ENCODE results near the gene SYNJ2.
"Not testable (repeated sequence)": the region's sequence is repeated elsewhere in the genome, so short reads cannot be mapped to it uniquely, and the experiment has no call there.

Gene SYNJ2

DNA sequence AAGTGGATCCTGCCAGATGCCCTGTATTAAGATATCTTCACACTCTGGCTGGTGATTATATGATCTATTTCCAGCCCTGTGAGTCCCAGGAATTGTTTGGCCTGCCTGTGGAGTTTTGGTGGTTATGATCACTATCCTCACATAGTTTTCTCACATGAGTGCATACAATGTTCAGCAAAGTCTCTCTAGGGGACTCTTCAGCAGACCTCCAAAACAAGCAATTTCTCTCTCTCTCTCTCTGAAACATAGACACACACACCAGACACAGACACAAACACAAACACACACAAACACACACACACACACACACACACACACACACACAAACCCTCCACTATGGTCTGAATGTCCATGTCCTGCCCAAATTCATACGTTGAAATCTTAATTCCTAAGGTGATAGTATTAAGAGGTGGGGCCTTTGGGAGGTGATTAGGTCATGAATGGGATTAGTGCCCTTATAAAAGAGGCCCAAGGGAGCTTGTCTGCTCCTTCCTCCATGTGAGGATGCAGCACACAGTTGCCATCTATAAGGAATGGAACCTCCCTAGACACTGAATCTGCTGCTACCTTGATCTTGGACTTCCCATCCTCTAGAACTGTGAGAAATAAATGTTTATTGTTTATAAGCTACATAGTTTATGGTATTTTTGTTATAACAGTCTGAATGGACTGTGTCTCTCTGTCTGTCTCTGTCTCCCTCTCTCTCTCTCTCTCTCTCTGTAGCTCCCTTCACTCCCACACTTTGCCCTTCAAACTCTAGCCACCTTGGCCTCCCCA lies 22.0 kb upstream of the SYNJ2 start:
- DNase-seq, result no peak

GRCh38 chr6:157961153-157961831 lies 20.4 kb upstream of the SYNJ2 start:
- no peak for DNase-seq

- no peak for DNase-seq
Observed at GRCh38 chr6:157961832-157962575, 19.7 kb upstream of the SYNJ2 start.

GRCh38 chr6:157962601-157963302 lies 18.9 kb upstream of the SYNJ2 start:
- DNase-seq, result no peak

DNA sequence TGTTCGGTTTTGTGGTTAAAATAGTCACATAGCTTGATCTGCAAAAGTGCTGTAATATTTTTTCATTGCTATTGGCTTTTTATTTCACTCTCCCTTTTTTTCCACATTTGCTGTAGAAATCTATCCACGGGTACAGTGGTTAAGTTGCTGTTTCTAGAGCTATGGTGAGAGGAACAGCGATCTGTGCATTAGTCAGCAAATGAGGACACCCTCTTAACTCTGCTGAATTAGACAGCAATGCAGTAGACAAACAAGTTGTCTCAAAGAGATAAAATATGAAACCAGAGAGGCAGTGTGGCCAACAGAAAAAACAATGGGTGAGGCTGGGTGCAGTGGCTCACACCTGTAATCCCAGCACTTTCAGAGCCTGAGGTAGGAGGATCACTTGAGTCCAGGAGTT lies 17.6 kb upstream of the SYNJ2 start:
- no peak for DNase-seq

- DNase-seq, result no peak
Observed at GRCh38 chr6:157965387-157965786, 16.3 kb upstream of the SYNJ2 start.

DNA sequence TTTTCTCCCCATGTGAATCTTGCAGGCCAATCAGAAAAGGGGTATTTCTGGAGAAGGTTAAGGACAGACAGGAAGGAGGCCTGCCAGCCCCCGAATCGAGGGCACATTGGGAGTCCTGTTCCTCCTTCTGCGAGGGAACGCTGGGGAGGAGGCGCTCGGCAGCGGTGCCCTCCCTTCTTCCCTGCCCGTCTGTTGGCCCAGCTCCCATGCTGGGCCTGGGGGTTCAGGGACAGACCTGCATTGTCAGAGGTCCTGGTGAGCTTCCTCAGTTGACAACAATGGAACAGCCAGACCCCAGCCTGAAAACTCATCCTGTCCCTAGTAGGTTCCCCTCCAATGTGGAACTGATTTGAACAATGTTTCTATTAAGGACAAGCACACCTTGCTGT lies 15.1 kb upstream of the SYNJ2 start:
- DNase-seq, result no peak

GRCh38 chr6:157967020-157967419 lies 14.6 kb upstream of the SYNJ2 start:
- DNase-seq, result no peak

GRCh38 chr6:157967486-157967885 lies 14.2 kb upstream of the SYNJ2 start:
- no peak for DNase-seq

- not testable (repeated sequence) for DNase-seq
Observed at GRCh38 chr6:157972177-157972576, 9.5 kb upstream of the SYNJ2 start.

DNA sequence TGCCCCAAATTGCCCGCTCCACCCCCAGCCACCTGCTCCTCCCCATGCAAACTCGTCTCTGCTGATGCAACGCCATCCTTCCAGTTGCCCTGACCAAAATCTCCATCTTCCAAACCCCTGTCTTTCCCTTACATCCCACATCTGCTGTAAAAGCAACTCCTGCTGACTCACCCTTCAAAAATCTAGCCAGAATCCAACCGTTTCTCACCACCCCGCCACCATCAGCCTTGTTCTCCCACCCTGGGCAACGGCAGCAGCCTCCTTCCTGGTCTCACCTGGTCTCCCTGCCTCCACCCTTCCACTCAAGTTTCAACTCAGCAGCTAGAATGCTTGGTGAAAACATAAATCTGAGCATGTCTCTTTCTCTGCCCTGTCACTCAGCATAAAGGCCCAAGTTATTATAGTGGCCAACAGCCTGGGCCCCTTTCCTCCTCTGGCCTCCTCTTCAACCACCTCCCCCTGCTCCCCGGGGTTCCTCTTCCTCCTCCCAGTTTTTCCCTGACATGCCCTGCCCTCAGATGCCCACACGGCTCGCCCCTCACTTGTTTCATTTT lies 7.2 kb upstream of the SYNJ2 start:
- no peak for DNase-seq

- DNase-seq, result no peak
Observed at GRCh38 chr6:157974967-157975366, 6.7 kb upstream of the SYNJ2 start.

DNA sequence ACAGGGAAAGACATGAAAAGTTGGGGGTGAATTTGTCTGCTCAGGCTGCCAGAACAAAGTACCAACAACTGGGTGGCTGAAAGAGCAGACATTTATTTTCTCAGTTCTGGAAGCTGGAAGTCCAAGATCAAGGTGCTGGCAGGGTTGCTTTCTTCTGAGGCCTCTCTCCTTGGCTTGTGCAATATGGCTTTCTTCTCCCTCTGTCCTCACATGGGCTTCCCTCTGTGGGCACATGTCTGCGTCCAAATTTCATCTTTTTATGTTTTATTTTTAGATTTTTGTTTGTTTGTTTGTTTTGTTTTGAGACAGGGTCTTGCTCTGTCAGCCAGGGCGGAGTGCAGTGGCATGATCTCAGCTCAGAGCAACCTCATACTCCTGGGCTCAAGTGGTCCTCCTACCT lies 6.2 kb upstream of the SYNJ2 start:
- no peak for DNase-seq

GRCh38 chr6:157976345-157977175 lies 5.1 kb upstream of the SYNJ2 start:
- DNase-seq, result no peak

DNA sequence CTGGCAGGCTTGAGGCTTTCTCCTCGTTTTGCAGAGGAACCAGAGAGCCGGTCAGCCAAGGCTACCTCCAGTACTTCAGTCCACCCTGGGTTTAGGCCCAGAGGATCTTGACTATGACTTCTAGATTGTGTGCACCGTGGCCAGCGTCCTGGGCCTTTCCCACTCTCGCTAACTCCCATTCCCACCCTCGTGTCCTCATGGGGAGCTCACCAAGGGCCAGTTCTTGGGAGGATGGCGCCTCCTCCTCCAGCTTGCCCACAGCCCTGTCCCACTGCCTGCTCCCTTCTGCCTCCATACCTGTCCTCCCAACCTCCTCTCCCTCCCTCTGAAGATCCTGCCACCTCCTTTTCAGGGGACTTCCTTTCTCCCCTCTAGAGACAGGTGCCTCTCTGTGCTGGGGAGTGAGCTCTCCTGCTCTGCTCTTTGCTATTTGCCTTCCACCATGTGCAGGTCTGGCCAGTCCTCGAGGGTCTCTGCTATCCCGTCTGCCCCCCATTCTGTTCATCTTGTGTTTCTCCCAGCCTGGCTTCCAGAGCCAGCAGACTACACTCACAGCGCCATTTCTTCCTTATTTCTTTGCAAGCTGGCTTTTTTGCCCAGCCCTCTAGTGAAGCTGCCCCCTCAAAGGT lies 4.4 kb upstream of the SYNJ2 start:
- no peak for DNase-seq

GRCh38 chr6:157978021-157978783 lies 3.5 kb upstream of the SYNJ2 start:
- DNase-seq, result no peak

DNA sequence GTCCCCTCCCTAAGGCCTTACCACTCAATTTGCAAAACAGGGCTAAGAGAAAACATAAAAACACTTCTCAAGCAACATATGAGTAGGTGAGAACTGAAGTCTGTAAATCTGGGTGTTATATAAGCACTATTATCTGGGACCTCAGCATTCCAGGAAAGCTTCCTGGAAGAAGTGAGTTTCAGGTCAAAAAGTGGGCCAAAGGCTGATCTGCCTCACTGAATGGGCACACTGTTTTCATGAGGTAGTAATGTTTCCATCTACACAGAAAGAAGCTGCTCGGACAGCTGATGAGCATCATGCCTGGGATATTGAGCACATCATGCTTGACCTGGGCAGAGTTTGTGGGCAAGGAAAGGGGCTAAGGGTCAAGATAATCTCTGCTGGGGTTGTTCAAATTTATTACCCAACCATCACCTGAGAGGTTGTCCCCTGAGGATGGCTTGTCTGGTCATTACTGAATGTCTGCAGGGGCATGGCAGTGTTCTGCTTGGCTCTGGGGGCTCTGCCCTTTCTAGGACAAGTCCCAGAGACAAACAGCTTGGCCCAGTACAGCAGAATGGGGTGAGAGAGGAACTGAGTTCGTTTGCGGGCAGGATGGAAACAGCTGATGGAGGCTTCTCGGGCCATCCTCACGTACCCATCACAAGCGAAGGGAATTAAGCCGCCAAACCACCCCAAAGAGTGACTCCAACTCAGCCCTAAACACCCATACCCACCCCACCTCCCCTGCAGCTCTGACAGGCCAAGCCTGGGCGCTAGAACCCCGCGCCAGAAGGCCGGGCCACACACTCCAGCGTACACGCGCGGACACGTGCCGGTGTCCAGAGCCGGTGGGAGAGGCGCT lies 1.2 kb upstream of the SYNJ2 start:
- DNase-seq, result peak; percentile 7

DNA sequence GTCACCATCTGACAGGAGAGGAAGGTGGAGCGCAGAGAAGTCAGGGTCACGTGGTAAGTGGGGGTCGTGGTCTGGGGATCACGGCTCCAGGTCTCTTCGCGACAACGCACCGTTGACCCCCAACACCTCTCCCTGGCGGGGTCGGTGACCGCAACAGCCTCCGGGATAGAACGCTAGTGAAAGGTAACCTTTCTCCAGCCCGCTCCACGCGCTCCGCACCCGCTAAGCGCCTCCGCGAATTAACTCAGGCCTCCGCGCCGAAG lies 600 bp upstream of the SYNJ2 start:
- DNase-seq, result no peak

- peak; percentile 19 for DNase-seq
Observed at GRCh38 chr6:157982102-157982562, 469 bp downstream of the SYNJ2 start.
